Vagina (tissue), 2 donors: ENCODE data around the gene GRHL3.

ENCODE experiments used
- CTCF ChIP-seq, 3 experiments: fragments of 450-650 bp in 2 of 3; fragments of 200-600 bp in 1 of 3; sonication (generic) in 1 of 3; IDR thresholded peaks; one replicate each; pipeline ENCODE4 v1.5.1; 2017 to 2019; ENCODE audit warnings: antibody characterized with exemption in 3 of 3, mild to moderate bottlenecking in 2 of 3, moderate library complexity in 2 of 3
- POLR2A ChIP-seq, 2 donors: fragments of 450-650 bp; IDR thresholded peaks; one replicate each; pipeline ENCODE4 v1.6.1; 2017; ENCODE audit warnings: antibody characterized with exemption in 2 of 2, mild to moderate bottlenecking in 2 of 2, moderate library complexity in 2 of 2
- POLR2AphosphoS5 ChIP-seq, 2 donors: sonication (generic); formaldehyde crosslinking; IDR thresholded peaks; one replicate each; pipeline ENCODE4 v1.9.0; 2017; ENCODE audit warnings: antibody characterized with exemption in 2 of 2, mild to moderate bottlenecking in 2 of 2, low read depth in 1 of 2; ENCODE audit not compliant: insufficient read depth in 1 of 2

GRCh38 chr1:24403806-24404205 lies 84.6 kb downstream of the GRHL3 start:
- TF ChIP-seq CTCF (IDR thresholded peaks at IDR 0.05) (no peak), POLR2AphosphoS5 (IDR thresholded peaks at IDR 0.05; ENCODE audit: insufficient read depth in 1 of 2, low read depth in 1 of 2) (no peak), POLR2A (IDR thresholded peaks at IDR 0.05) (no peak)
